Ovary (tissue), 9 donors: ENCODE results near the gene PPM1H. TPM values are rescaled to one million over a fixed set of nuclear protein-coding genes. Genes with fewer than 3 reads are reported as not detected.

Source experiments
- DNase-seq, 5 donors: peaks; one replicate each; pipeline ENCODE4 v3.0.0-alpha.2; 2019 to 2020
- H3K27ac ChIP-seq, 2 donors: fragments of 200-600 bp; one replicate each; pipeline versions ENCODE4 v1.5.1 to v1.8.0; 2019 to 2022
- H3K27me3 ChIP-seq: fragments of 200-600 bp; one replicate; pipeline ENCODE4 v1.8.0; 2022
- H3K36me3 ChIP-seq: fragments of 200-600 bp; sonication (generic); one replicate; pipeline ENCODE4 v1.5.1; 2019
- H3K4me1 ChIP-seq: one replicate; pipeline ENCODE4 v1.8.1; 2013; ENCODE audit warnings: mild to moderate bottlenecking, moderate library complexity; ENCODE audit not compliant: insufficient read depth
- H3K4me3 ChIP-seq: fragments of 200-600 bp; sonication (generic); one replicate; pipeline ENCODE4 v1.5.1; 2017
- H3K9me3 ChIP-seq, 2 donors: fragments of 200-600 bp in 1 of 2; sonication (generic) in 1 of 2; one replicate each; pipeline versions ENCODE4 v1.5.1 to v1.8.1; 2013 to 2019; ENCODE audit warnings: mild to moderate bottlenecking in 1 of 2, moderate library complexity in 1 of 2
- CTCF ChIP-seq, 3 donors: fragments of 450-650 bp in 2 of 3; fragments of 200-600 bp in 1 of 3; IDR thresholded peaks; one replicate each; pipeline versions ENCODE4 v1.5.1 to v1.8.0; 2016 to 2022; ENCODE audit warnings: antibody characterized with exemption in 3 of 3, mild to moderate bottlenecking in 1 of 3
- EP300 ChIP-seq: sonication (generic); formaldehyde crosslinking; IDR thresholded peaks from one replicate; pipeline ENCODE4 v1.6.1; 2017; ENCODE audit warnings: antibody characterized with exemption
- POLR2A ChIP-seq: fragments of 450-650 bp; IDR thresholded peaks from one replicate; pipeline ENCODE4 v1.6.1; 2017; ENCODE audit warnings: antibody characterized with exemption, mild to moderate bottlenecking, moderate library complexity
- WGBS, 3 donors: extraction: QIAGEN DNeasy Blood & Tissue Kit in 1 of 3; methylation state at CpG; one replicate each; pipeline versions ENCODE4 v1.1.5 to v1.1.7; 2013 to 2017; 5-methylcytosine and 5-hydroxymethylcytosine counted together
- intact Hi-C, 4 donors: fragments of 100-400 bp; cut with DNase I; formaldehyde crosslinking; loops; one replicate each; pipeline versions ENCODE4 v1.11.0 to v1.15.1; 2022 to 2023
- polyA plus RNA-seq, 2 donors: library from polyadenylated mRNA; stranded (reverse); fragments of 200-250 nt in 1 of 2; fragments of 350-450 nt in 1 of 2; fragmentation: Illumina TruSeq in 1 of 2; extraction: RNeasy Lipid Tissue Mini Kit (QIAGEN cat#74804) in 1 of 2; gene quantifications; one replicate each; pipeline ENCODE4 v1.2.3, GENCODE V29; 2013 to 2014
- total RNA-seq, 7 donors: library from RNA; depleted of rRNA in 2 of 7; stranded (reverse); fragments of >200 nt in 2 of 7; fragmentation: NEBNext Ultra II Directional in 3 of 7; extraction: Animal tissue kit (Norgen Biotek cat#: 25700) in 3 of 7; gene quantifications; one replicate each; pipeline versions ENCODE4 v1.1.0 to v1.2.4, GENCODE V29; 2016 to 2023
- donor health status: DM: no; HTN: no; CAD: no; lungs with moderate emphysema.
- donor health status: DM: no; HTN: no; CAD: no.
- donor health status: Bipolar disorder and iron deficiency.
- donor health status: DM: yes; HTN: yes; CAD: no.
- donor health status: DM: no; HTN: no; CAD: no.
- donor health status: DM: yes; HTN: yes; CAD: no.

Gene PPM1H
- total and polyA plus RNA-seq, 9 donors = 1.6 to 45.4 (median 12.0) TPM

DNA sequence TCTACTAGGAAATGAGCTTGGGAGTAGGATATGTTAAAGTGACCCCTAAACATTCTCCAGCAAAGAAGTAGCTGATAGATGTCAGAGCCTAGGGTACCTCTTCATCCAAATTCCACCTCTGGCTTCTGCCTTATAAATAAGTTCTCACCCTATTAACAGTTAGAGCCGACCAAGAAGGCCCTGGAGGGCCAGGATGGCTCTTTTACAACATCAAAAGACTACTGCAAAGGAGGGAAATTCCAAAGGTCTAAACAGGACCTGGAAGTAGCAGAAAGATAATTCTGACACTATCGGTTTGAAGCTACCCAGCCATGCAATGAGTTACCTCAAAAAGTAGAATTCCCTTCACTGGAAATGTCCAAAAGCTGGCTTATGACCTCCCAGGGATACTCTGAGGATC, 90.0 kb downstream of the PPM1H start:
- WGBS, 3 donors = 61 to 82% (median 77%) methylated on average over 2 of the region's 2 CpGs
- H3K4me3 ChIP-seq = no peak overlapping the region
- H3K4me1 ChIP-seq = no peaks in the 10 kb centered on the region
- H3K27ac ChIP-seq = no peak overlapping the region
- intact Hi-C loops = no loop called here
- DNase-seq = no peak
- no peaks in the 10 kb centered on the region for H3K36me3 ChIP-seq
- TF ChIP-seq POLR2A (no peak), EP300 (no peak), CTCF (IDR thresholded peaks at IDR 0.05) (no peak)
- H3K9me3 ChIP-seq = no peaks in the 10 kb centered on the region
- no peaks in the 10 kb centered on the region for H3K27me3 ChIP-seq

- no peaks in the 10 kb centered on the region for H3K27me3 ChIP-seq
- H3K27ac ChIP-seq = no peak overlapping the region
- no peak for DNase-seq
- intact Hi-C loops = no loop called here
- 40 to 61% (median 45%) methylated on average over 1 of the region's 1 CpG for WGBS, 3 donors
- no peaks in the 10 kb centered on the region for H3K36me3 ChIP-seq
- H3K4me3 ChIP-seq = no peak overlapping the region
- H3K9me3 ChIP-seq = no peaks in the 10 kb centered on the region
- H3K4me1 ChIP-seq = no peaks in the 10 kb centered on the region
- TF ChIP-seq POLR2A (no peak), CTCF (IDR thresholded peaks at IDR 0.05) (no peak), EP300 (no peak)
Measured at GRCh38 chr12:62843716-62844115, 91.2 kb downstream of the PPM1H start.

DNA sequence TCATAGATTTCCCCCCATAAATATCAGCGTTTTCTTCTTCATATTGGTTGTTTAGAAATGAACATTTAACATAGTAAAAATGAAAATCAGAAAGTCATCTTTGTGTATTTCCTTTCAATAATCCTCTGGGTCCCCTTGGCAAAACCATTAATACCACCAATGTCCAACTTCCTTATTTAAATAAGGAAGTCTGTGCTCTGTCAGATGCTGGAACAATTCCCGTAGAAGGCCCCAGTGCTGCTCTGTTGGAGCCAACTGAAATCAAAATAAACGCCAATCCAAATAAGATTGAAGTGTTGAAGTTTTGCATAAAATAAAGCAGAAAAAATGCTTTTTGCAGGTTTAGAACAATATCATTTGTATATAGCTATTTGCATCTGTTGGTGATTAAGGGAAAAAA, 93.1 kb downstream of the PPM1H start:
- 55 to 69% (median 56%) methylated on average over 3 of the region's 3 CpGs for WGBS, 3 donors
- no peaks in the 10 kb centered on the region for H3K27me3 ChIP-seq
- no peaks in the 10 kb centered on the region for H3K36me3 ChIP-seq
- intact Hi-C loops = no loop called here
- no peak overlapping the region for H3K27ac ChIP-seq
- no peaks in the 10 kb centered on the region for H3K4me1 ChIP-seq
- no peaks in the 10 kb centered on the region for H3K9me3 ChIP-seq
- TF ChIP-seq POLR2A (no peak), EP300 (no peak), CTCF (IDR thresholded peaks at IDR 0.05) (no peak)
- no peak overlapping the region for H3K4me3 ChIP-seq
- no peak for DNase-seq

GRCh38 chr12:62840806-62841205, 94.1 kb downstream of the PPM1H start:
- Histone ChIP-seq H3K27ac (no peak overlapping the region), H3K36me3 (no peaks in the 10 kb centered on the region), H3K4me3 (no peak overlapping the region), H3K9me3 (no peaks in the 10 kb centered on the region), H3K27me3 (no peaks in the 10 kb centered on the region), H3K4me1 (no peaks in the 10 kb centered on the region)
- no peak for TF ChIP-seq CTCF (IDR thresholded peaks at IDR 0.05)
- TF ChIP-seq EP300 = no peak
- no peak for TF ChIP-seq POLR2A
- DNase-seq = no peak
- intact Hi-C loops = no loop called here
- WGBS, 3 donors = 96 to 98% (median 97%) methylated on average over 4 of the region's 4 CpGs
